SU-DHL-6 (cell line): ENCODE results near the gene RHOT2.

Experiments used
- EZH2phosphoT487 ChIP-seq: fragments of 200-600 bp; sonication (generic), shearing (Covaris generic); conservative IDR thresholded peaks from 2 replicates; pipeline ENCODE4 v1.6.1; 2018; ENCODE audit warnings: mild to moderate bottlenecking, antibody characterized with exemption, low read length, moderate library complexity, mixed read lengths
- TF ChIP-seq, protein P1 (sequence below): fragments of 200-600 bp; sonication (generic); IDR thresholded peaks from one replicate; pipeline ENCODE4 v1.5.1; 2017; ENCODE audit warnings: antibody characterized with exemption, mild to moderate bottlenecking, low read length, moderate library complexity; ENCODE audit not compliant: insufficient read depth, poor library complexity, severe bottlenecking

DNA sequence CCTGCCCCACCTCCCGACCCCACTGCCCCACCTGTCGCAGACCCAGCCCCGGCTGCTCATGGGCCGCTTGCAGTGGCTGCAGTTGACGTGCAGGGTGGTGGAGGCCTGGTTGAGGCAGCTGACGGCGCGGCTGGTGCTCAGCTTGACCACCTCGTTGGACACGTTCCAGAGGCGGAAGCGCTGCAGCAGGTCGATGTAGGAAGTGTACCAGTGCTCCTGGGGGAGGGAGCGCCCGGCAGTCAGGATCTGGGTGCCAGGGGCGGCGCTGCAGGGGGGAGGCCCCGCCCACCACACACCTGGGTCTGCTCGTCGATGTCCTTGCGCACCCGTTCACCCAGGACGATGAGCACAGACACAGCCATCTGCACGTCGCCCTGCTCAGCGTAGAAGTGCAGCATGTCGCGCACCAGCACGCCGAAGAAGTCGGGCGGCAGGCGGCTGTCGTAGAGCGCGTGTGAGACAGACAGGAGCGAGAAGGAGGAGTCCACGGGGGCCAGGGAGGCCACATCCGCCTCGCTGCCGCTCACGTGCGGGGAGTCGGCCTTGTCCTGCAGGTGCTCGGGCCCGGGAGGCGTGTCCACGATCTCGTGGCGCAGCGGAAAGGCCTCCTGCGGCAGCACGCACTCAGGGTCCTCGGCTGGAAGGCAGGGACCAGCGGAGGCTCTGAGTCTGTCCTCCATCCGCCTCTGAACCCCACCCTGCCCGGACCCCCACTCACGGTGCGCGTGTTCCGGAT, 17.2 kb downstream of the RHOT2 start:
- TF ChIP-seq, protein P1, sequence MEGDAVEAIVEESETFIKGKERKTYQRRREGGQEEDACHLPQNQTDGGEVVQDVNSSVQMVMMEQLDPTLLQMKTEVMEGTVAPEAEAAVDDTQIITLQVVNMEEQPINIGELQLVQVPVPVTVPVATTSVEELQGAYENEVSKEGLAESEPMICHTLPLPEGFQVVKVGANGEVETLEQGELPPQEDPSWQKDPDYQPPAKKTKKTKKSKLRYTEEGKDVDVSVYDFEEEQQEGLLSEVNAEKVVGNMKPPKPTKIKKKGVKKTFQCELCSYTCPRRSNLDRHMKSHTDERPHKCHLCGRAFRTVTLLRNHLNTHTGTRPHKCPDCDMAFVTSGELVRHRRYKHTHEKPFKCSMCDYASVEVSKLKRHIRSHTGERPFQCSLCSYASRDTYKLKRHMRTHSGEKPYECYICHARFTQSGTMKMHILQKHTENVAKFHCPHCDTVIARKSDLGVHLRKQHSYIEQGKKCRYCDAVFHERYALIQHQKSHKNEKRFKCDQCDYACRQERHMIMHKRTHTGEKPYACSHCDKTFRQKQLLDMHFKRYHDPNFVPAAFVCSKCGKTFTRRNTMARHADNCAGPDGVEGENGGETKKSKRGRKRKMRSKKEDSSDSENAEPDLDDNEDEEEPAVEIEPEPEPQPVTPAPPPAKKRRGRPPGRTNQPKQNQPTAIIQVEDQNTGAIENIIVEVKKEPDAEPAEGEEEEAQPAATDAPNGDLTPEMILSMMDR = no peak
- no peak for TF ChIP-seq EZH2phosphoT487
